ENCODE results near the gene RALGDS.

The RALGDS gene

GRCh38 chr9:133111808-133112662 lies 9.0 kb downstream of the RALGDS start:
- DNase-seq (ENCODE audit: low read depth in 1 of 2, low spot score in 1 of 2) = no peak
- no peak for TF ChIP-seq JUND (IDR thresholded peaks at IDR 0.05; ENCODE audit: low read depth)

GRCh38 chr9:133109931-133110650 lies 10.9 kb downstream of the RALGDS start:
- no peak for TF ChIP-seq JUND (IDR thresholded peaks at IDR 0.05; ENCODE audit: low read depth)
- DNase-seq (ENCODE audit: low read depth in 1 of 2, low spot score in 1 of 2) = no peak
- in situ Hi-C loops (cut with HindIII; ENCODE audit: low pct_unique_long_range_greater_than_20kb, low sequenced_read_pairs) = no loop called here

More at GRCh38 chr9:133111808-133112662, 9.0 kb downstream of the RALGDS start:
- in situ Hi-C loops (cut with HindIII; ENCODE audit: low pct_unique_long_range_greater_than_20kb, low sequenced_read_pairs) = no loop called here

- in situ Hi-C loops (cut with HindIII; ENCODE audit: low pct_unique_long_range_greater_than_20kb, low sequenced_read_pairs) = no loop called here
Measured at GRCh38 chr9:133108794-133109641, 12.0 kb downstream of the RALGDS start.

GRCh38 chr9:133107961-133108793 lies 12.9 kb downstream of the RALGDS start:
- TF ChIP-seq JUND (IDR thresholded peaks at IDR 0.05; ENCODE audit: low read depth) = no peak
- in situ Hi-C loops (cut with HindIII; ENCODE audit: low pct_unique_long_range_greater_than_20kb, low sequenced_read_pairs) = no loop called here
- DNase-seq (ENCODE audit: low read depth in 1 of 2, low spot score in 1 of 2) = no peak

More at GRCh38 chr9:133108794-133109641, 12.0 kb downstream of the RALGDS start:
- no peak for TF ChIP-seq JUND (IDR thresholded peaks at IDR 0.05; ENCODE audit: low read depth)
- DNase-seq (ENCODE audit: low read depth in 1 of 2, low spot score in 1 of 2) = no peak

GRCh38 chr9:133107245-133107722 lies 13.8 kb downstream of the RALGDS start:
- in situ Hi-C loops (cut with HindIII; ENCODE audit: low pct_unique_long_range_greater_than_20kb, low sequenced_read_pairs) = no loop called here
- TF ChIP-seq JUND (IDR thresholded peaks at IDR 0.05; ENCODE audit: low read depth) = no peak
- no peak for DNase-seq (ENCODE audit: low read depth in 1 of 2, low spot score in 1 of 2)

- DNase-seq (ENCODE audit: low read depth in 1 of 2, low spot score in 1 of 2) = no peak
- in situ Hi-C loops (cut with HindIII; ENCODE audit: low pct_unique_long_range_greater_than_20kb, low sequenced_read_pairs) = no loop called here
- TF ChIP-seq JUND (IDR thresholded peaks at IDR 0.05; ENCODE audit: low read depth) = no peak
Measured at GRCh38 chr9:133106511-133107244, 14.4 kb downstream of the RALGDS start.

GRCh38 chr9:133105461-133105770 lies 15.6 kb downstream of the RALGDS start:
- no peak for DNase-seq (ENCODE audit: low read depth in 1 of 2, low spot score in 1 of 2)
- in situ Hi-C loops (cut with HindIII; ENCODE audit: low pct_unique_long_range_greater_than_20kb, low sequenced_read_pairs) = no loop called here
- no peak for TF ChIP-seq JUND (IDR thresholded peaks at IDR 0.05; ENCODE audit: low read depth)

GRCh38 chr9:133104718-133105460 lies 16.2 kb downstream of the RALGDS start:
- in situ Hi-C loops (cut with HindIII; ENCODE audit: low pct_unique_long_range_greater_than_20kb, low sequenced_read_pairs) = no loop called here

GRCh38 chr9:133103987-133104505 lies 17.0 kb downstream of the RALGDS start:
- in situ Hi-C loops (cut with HindIII; ENCODE audit: low pct_unique_long_range_greater_than_20kb, low sequenced_read_pairs) = no loop called here
- DNase-seq (ENCODE audit: low read depth in 1 of 2, low spot score in 1 of 2) = no peak
- no peak for TF ChIP-seq JUND (IDR thresholded peaks at IDR 0.05; ENCODE audit: low read depth)

More at GRCh38 chr9:133104718-133105460, 16.2 kb downstream of the RALGDS start:
- DNase-seq (ENCODE audit: low read depth in 1 of 2, low spot score in 1 of 2) = no peak
- no peak for TF ChIP-seq JUND (IDR thresholded peaks at IDR 0.05; ENCODE audit: low read depth)
